GM18511 (cell line): ENCODE measurements around the gene RBPJ.
A peak's percentile ranks its signal among the peaks of the same experiment; 100 is the strongest.
"Not testable (repeated sequence)": the region's sequence is repeated elsewhere in the genome, so short reads cannot be mapped to it uniquely, and the experiment has no call there.

Experiments
- ATAC-seq: cut with Tn5 transposase; IDR thresholded peaks from one replicate; pipeline ENCODE4 v1.9.1; 2021; ENCODE audit warnings: mild to moderate bottlenecking, moderate library complexity; ENCODE audit not compliant: unreplicated experiment

Gene RBPJ

DNA sequence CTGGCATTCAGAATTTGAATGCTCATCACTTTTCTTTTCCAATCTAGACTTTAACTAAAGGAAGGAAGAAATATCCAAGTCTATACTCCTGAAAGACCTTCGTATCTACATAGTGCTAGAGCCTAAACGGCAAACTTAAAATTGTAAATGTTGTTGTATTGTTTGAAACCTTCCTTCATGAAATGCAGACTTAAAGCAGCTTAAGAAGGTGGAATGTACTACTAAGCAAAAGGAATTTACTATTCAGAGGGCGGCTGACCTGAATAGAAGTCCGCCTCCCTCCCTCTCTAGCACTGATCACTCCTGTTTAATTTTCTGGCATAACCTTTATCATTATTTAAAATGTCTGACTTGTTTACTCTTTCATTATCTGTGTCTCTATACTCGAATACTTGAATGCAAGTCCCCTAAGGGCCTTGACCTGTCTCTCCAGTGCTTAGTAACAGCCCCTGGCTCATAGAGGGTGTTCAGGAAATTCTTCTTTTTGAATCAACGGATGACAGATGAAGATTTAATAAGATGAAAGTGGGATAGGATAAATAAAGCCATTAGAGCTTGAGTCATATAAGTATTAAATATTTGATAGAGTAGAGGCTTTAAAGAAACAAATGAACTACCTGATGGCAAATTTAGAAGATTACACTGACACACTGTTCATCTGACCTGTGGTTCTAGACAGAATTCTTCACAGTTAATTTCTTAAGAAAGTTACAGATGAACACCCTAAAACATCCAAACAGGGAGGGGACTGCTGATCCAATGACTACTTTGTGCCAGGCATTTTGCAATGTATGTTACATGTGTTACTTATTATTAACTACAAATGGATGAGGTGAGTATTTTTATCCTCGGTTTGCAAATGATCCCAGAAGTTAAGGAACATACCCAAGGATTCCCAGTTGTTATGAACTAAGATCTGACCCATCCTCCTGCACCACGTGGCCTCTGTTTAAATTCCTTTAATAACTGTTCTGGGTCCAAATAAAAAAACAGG, 20.2 kb upstream of the RBPJ start:
- ATAC-seq: no peak

GRCh38 chr4:26302031-26302899, 18.5 kb upstream of the RBPJ start:
- no peak for ATAC-seq

- ATAC-seq: no peak
Observed at GRCh38 chr4:26303008-26303407, 17.8 kb upstream of the RBPJ start.

DNA sequence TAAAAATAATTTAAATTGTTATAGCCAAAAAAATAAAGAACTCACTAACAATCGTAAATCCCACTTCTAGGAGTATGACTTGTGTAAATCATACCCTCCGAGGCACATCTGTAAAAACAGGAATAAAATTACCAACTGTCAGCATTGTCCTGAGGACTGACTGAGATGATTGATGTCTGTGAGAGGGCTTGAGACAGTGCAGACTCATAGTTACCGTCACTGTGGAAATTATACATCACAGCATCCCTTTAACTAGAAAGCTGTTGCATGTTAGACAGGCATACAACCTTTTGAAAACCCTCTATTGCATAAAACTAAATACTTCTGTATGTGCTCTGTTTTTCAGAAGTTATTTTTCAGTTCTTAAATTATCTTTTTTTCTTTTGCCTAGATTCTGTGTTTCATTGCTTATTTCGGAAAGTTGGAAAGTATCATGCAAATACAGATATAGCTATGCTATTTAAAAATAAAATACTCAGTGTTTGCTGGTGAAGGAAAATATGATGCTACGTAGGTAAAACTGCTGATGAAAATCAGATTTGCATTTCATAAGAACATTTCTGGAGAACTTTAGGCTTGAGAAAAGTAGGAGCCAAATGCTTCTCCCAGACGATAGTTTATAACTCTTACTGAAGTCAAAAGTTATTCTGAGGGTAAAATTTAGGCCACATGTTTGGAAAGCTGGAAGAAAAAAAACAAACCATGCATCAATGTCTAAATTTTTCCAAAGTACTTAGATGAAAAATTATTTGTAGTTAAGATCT, 13.6 kb upstream of the RBPJ start:
- peak; percentile 63 for ATAC-seq

DNA sequence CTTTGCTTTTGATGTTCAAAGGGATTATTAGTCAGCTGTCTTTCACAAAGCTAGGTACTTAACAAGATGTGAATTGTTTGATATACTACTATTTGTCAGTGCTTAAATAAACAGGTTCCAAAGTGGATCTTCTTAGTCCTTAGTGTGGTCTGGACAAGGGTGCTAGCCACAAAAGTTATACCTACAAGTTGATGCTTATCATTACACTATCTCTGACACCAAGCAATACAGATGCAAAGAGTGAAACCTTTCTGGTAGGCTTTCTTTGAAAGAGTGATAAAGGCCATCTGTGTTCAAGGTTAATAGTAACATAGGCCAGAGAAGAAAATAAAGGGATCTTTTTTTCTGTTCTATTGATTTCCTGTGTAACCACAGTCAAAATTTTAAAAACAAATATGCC, 12.2 kb upstream of the RBPJ start:
- ATAC-seq: no peak

DNA sequence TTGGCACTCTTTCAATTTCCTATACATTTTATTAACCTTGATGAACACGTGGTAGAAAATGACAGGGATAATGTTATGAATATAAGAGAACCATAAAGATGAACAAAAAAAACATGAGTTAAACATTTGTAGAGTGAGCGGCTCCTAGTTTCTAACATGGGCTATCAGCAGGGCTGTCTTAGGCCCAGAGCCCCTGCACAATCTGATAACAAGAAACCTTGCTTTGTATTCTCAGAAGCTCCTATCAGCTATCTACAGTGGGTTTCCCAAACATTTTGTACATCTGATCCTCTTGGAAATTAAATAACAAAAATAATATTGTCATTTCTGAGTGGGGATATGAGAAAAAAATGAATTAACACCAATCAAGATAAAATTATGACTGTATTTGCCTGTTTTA, 10.6 kb upstream of the RBPJ start:
- ATAC-seq: no peak

GRCh38 chr4:26311633-26312032, 9.2 kb upstream of the RBPJ start:
- no peak for ATAC-seq

DNA sequence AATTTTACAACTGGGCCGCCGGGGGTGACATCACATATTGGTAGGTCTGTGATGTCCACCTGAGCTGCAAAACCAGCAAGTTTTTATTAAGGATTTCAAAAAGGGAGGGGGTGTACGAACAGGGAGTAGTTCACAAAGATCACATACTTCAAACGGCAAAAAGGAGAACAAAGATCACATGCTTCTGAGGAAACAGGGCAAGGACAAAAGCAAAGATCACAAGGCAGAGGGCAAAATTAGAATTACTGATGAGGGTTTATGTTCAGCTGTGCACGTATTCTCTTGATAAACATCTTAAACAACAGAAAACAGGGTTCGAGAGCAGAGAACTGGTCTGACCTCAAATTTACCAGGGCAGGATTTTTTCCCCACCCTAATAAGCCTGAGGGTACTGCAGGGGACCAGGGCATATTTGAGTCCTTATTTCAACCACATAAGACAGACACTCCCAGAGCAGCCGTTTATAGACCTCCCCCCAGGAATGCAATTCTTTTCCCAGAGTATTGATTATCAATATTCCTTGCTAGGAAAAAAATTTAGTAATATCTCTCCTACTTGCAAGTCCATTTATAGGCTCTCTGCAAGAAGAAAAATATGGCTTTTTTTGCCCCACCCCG, 5.4 kb upstream of the RBPJ start:
- not testable (repeated sequence) for ATAC-seq

DNA sequence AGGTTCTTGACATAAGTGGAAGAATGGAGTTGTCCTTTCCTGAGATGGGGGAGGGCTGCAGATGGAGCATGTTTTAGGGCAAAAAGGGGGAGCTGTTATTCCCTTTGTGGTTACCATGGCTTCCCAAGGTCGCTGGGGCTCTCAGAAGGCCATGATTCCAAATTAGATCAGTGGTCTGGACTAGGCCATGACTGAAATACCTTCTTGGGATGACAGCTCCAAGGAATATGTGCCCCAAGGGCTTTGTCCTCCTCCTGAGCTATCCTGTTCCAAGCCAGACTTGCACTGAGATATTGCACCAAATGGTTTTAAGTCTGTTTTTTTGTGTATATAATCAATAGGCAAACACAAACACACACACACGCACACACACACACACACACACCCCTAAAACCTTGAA, 3.0 kb upstream of the RBPJ start:
- no peak for ATAC-seq

- peak; percentile 71 for ATAC-seq
Observed at GRCh38 chr4:26319467-26319948, 1.3 kb upstream of the RBPJ start.

- ATAC-seq: peak; percentile 32
Observed at GRCh38 chr4:26319949-26320537, 771 bp upstream of the RBPJ start.

- no peak for ATAC-seq
Observed at GRCh38 chr4:26321373-26322221, 783 bp downstream of the RBPJ start.

GRCh38 chr4:26322346-26322745, 1.5 kb downstream of the RBPJ start:
- ATAC-seq: no peak

DNA sequence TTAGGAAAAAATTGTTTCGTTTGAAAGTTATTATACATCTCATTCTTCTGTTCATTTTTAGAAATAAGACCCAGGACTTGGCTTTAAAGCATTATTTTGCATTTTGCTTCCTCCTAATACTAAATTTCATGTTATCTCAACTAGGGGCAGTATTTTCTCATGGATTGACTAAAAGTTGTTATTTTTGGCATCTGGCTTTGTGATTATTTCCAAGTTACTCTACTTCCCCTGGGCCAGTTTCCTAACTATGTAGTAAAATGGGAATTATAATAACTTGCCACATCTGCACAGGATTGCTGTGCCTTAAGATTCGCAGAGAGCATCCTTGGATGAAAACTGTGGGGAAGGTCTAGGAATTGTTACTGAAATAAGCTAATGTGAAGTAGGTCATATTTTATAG, 3.0 kb downstream of the RBPJ start:
- no peak for ATAC-seq

- peak; percentile 31 for ATAC-seq
Observed at GRCh38 chr4:26325191-26325590, 4.4 kb downstream of the RBPJ start.

DNA sequence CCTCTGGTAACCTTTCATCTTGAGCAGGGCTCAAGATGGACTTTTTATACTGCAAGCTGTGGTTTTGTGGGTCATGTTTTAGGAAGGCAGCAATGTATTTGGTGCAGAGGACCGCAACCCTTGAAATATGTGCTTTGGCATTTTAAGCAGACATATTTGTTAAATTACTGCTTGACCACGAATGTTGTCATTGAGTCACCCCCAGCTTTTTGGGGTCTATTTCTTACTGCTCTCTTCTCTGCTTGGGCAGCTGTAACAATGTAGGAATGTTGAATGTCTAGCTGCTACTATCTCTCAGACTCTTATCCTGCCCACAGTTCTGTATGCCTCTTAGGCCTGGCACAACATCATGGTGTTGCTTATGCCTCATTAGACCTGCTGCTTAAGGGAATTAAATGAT, 6.0 kb downstream of the RBPJ start:
- no peak for ATAC-seq

GRCh38 chr4:26330186-26330787, 9.5 kb downstream of the RBPJ start:
- peak; percentile 75 for ATAC-seq

GRCh38 chr4:26330946-26331345, 10.1 kb downstream of the RBPJ start:
- no peak for ATAC-seq
